Measurements from ENCODE around the gene FHIT.

- TF ChIP-seq, protein P1, sequence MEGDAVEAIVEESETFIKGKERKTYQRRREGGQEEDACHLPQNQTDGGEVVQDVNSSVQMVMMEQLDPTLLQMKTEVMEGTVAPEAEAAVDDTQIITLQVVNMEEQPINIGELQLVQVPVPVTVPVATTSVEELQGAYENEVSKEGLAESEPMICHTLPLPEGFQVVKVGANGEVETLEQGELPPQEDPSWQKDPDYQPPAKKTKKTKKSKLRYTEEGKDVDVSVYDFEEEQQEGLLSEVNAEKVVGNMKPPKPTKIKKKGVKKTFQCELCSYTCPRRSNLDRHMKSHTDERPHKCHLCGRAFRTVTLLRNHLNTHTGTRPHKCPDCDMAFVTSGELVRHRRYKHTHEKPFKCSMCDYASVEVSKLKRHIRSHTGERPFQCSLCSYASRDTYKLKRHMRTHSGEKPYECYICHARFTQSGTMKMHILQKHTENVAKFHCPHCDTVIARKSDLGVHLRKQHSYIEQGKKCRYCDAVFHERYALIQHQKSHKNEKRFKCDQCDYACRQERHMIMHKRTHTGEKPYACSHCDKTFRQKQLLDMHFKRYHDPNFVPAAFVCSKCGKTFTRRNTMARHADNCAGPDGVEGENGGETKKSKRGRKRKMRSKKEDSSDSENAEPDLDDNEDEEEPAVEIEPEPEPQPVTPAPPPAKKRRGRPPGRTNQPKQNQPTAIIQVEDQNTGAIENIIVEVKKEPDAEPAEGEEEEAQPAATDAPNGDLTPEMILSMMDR (conservative IDR thresholded peaks at IDR 0.05) = no peak
- no peak for TF ChIP-seq EZH2 (IDR thresholded peaks at IDR 0.05; ENCODE audit: low read depth)
These were observed 1476.6 kb downstream of the FHIT start for GRCh38 chr3:59774634-59775033.

Data from PC-9 (cell line).